PC-3 (cell line): ENCODE data around the gene LRCOL1.

Experiments used
- EZH2 ChIP-seq: fragments of 300-600 bp; sonication (generic); IDR thresholded peaks from one replicate; pipeline ENCODE4 v1.6.1; 2017; ENCODE audit warnings: antibody characterized with exemption, mild to moderate bottlenecking, low read length; ENCODE audit not compliant: unreplicated experiment
- EZH2phosphoT487 ChIP-seq: fragments of 300-600 bp; sonication (generic); IDR thresholded peaks from 2 replicates; pipeline ENCODE4 v1.6.1; 2018; ENCODE audit warnings: mild to moderate bottlenecking, antibody characterized with exemption, low read length, borderline replicate concordance
- TF ChIP-seq, protein P1 (sequence below): fragments of 300-600 bp; sonication (generic); conservative IDR thresholded peaks from 2 replicates; pipeline ENCODE4 v1.5.1; 2017; ENCODE audit warnings: antibody characterized with exemption, low read depth, mild to moderate bottlenecking, low read length

DNA sequence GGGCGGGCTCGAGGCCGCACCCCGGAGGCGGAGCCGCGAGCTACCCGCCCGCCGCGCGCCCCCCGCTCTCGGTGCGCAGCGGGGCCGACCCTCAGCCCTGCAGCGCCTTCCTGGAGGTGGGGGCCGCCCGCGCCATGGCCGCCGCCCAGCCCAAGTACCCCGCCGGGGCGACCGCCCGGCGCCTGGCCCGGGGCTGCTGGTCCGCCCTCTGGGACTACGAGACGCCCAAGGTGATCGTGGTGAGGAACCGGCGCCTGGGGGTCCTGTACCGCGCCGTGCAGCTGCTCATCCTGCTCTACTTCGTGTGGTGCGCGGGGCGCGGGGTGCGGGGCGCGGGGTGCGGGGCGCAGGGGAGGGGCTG lies 8.3 kb upstream of the LRCOL1 start, which contains the start of gene P2RX2:
- TF ChIP-seq, protein P1, sequence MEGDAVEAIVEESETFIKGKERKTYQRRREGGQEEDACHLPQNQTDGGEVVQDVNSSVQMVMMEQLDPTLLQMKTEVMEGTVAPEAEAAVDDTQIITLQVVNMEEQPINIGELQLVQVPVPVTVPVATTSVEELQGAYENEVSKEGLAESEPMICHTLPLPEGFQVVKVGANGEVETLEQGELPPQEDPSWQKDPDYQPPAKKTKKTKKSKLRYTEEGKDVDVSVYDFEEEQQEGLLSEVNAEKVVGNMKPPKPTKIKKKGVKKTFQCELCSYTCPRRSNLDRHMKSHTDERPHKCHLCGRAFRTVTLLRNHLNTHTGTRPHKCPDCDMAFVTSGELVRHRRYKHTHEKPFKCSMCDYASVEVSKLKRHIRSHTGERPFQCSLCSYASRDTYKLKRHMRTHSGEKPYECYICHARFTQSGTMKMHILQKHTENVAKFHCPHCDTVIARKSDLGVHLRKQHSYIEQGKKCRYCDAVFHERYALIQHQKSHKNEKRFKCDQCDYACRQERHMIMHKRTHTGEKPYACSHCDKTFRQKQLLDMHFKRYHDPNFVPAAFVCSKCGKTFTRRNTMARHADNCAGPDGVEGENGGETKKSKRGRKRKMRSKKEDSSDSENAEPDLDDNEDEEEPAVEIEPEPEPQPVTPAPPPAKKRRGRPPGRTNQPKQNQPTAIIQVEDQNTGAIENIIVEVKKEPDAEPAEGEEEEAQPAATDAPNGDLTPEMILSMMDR = no peak
- no peak for TF ChIP-seq EZH2
- no peak for TF ChIP-seq EZH2phosphoT487
